ENCODE measurements around the gene RYR2.

GRCh38 chr1:237211031-237211430 is 169.0 kb downstream of the RYR2 start:
- TF ChIP-seq POLR2A (IDR thresholded peaks at IDR 0.05) (no peak), CTCF (IDR thresholded peaks at IDR 0.05) (no peak), POLR2AphosphoS5 (IDR thresholded peaks at IDR 0.05) (no peak)
